Kasumi-1 (cell line): Measurements from ENCODE around the gene SUSD6.
A peak's percentile ranks its signal among the peaks of the same experiment; 100 is the strongest.

Source experiments
- DNase-seq, 2 experiments: peaks; one replicate each; lab custom pipeline; 2025; lab: John Stamatoyannopoulos, UW

SUSD6 gene

GRCh38 chr14:69611172-69612013, at the start of gene SUSD6:
Gene SUSD6 (plus strand): TSS chr14:69611596. CDS start chr14:69658593, 46,997 bp downstream.
- DNase-seq: peak; percentile 87 to 90

- DNase-seq: no peak
These were observed 49.5 kb upstream of the SUSD6 start for GRCh38 chr14:69561893-69562292.

DNA sequence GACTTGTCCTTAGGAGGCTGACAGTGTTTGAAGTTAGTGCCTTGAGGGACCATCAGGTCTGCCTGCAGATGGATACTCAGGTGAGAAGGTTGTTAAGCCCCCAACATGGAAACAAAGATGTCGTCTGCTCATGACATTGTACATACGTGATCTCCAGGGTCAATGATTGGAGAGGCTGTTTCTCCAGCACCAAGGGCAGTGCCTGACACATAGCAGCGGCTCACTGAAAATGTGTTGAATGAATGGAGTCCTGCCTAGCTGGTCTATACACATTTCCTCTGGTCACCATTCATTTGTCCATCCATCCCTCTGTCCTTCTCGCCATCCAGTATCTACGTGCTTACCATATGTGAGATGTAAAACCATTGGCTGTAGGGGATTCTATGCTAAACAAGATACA, 43.8 kb upstream of the SUSD6 start:
- no peak for DNase-seq

DNA sequence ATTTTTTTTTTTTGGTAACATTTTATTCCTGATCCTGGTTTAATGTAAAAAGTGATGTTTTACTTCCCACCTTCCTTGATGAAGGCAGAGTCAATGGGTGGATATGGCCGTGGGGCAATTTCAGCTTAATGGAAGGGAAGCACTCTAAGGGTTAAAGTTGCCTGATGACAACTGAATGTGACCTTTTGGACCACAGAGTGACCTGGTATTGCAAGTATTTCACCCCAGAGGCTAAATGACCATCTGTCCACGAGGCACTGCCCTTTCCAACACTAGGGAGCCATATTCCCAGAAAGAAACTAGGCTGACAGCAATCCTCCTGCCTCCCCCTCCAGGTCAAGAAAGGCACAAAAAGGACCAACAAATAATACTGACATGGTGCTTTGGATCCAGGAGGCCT, 41.5 kb upstream of the SUSD6 start:
- DNase-seq: no peak

DNA sequence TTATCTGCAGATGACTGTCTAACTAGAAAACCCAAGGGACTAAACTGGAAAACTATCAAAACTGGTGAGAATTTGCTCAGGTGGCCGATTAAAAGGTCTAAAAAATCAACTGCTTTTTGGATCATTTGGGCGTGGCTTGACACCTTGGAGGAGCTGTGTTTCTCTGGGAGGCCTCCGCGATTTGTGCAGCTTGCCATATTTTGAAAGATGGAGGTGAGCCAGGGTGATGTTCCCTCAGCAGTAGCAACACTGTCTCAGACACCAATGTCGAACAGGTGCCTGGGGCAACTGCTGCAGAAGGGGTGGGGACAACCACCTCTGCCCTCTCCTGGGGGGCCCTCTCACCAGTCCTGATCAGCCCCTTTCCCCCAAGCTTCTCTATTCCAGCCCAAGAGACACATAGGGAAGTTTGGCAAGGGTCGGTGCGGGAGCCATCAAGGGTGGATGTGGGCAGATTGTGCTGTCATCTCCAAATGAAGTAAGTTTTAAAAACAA, 40.5 kb upstream of the SUSD6 start:
- no peak for DNase-seq

DNA sequence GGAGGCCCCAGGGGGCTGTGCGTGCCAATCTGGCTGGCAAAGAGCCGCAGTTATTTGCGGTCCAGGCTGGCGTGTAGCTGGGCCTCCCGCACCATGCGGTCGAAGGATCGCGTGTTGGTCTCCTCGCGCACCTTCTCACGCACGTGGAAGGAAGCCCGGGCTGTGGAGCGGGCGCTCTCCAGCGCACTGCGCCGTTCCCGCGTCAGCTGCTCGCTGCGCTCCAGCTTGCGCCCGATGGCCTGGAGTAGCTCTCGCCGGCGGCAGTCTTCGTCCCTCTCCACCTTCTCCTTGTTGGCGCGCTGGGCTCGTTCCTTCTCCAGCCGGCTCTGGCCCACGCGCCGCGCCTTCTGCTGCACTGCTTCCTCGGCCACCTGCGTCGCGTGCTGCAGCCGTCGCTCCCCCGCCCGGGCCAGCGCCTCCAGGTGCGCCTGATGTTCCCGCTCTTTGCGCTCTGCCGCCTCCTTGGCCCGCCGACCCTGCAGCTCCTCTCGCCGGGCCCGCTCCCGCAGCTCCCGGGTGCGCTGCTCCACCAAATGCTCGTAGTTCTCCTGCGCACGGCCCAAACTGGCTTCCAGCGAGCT, 39.9 kb upstream of the SUSD6 start:
- DNase-seq: no peak

- DNase-seq: no peak
These were observed 39.2 kb upstream of the SUSD6 start for GRCh38 chr14:69572030-69572840.

DNA sequence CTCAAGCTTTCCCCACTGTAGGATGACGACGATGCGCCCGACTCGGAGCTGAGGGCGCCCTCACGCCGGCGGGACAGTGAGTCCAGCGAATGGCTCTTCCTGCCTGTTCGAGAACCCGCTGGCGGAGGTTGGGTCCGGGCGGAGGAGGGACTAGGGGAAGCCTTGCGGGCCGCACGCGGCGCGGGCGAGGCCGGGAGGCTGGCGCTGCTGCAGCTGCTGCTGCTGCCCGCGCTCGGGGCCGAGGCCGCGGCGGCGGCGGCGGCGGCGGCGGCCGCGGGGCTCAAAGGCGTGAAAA, 38.6 kb upstream of the SUSD6 start:
- no peak for DNase-seq

DNA sequence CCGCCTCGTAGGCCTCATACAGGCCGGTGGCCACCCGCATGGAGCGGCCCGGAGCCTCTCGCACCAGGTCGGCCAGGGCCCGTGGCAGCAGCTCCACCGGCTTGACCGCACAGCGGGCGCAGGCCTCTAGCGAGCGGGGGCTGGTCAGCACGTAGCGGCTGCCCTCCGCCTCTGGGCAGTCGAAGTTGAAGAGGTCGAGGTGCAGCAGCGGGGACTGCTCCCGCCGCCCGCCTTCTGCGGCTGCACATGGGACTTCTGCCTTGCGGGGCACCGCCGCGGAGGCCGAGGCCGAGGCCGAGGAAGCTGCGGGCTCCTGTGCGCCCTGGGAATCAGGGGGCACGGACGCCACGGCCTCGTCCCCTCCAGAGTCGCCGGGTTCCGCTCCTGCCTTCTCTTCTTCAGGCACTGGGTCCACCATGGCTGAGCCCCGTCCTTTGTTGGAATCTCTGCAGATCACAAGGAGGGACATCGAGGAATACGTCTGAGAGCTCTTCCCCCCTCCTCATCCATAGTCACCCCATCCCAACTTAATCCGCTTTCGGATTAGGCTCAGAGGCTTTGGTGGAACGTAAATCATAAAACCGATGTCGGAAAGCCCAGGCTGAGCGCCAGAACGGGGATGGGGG, 38.1 kb upstream of the SUSD6 start:
- DNase-seq: no peak

GRCh38 chr14:69573831-69574262, 37.5 kb upstream of the SUSD6 start:
- no peak for DNase-seq

DNA sequence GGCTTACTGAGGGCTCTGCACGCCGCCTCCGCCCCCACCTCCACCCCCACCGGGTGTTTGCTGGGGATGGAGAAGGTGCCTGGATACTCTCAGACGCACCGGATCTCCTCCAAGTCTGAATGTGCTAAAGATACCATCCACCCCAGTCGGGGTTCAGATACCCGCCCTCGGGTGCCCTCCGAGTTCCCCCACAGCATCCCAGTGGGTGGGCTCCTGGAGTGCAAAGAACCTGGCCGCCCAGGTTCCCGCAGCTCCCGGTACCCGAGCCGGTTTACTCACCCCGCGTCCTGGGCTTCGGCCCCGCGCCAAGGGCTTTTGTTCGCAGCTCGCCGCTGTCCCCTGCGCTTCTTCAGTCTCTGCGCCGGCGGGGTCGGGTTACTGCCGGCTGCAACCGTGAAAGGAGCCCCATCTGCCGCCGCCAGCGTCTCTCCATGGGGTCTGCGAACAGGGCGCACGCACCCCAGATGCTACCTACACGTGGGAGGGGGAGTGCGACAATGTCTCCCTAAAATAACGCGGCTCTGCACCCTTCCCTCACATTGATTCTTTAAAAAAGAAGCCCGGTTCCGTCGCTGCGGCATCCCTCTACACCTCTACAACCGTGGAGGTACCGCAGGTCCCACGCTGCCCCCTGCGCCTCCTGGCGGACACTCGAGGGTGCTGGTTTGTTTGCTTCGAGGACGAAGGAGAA, 37.0 kb upstream of the SUSD6 start, which contains the start of gene CCDC177:
TSS of gene CCDC177 (minus strand) at position 609 of the 691 bp plus-strand sequence. CDS start 1,249 bp downstream, outside the sequence.
- peak; percentile 31 to 47 for DNase-seq

DNA sequence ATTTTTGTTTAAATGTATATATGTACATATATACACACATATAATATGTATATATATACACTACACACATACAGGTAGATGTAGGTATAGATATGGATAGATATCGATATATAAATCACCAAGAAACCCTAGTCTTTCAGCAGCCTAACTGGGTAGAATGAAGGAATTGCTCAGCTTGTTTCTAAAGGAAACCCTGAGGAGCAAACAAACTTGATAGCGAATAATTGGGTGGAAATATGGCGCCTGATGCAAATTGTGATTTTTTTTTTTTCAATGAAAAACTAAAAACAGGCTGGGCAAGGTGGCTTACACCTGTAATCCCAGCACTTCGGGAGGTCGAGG, 36.5 kb upstream of the SUSD6 start:
- DNase-seq: no peak

- no peak for DNase-seq
These were observed 31.9 kb upstream of the SUSD6 start for GRCh38 chr14:69579476-69579875.

GRCh38 chr14:69580009-69580577, 31.3 kb upstream of the SUSD6 start:
- DNase-seq: peak; percentile 52 to 77

DNA sequence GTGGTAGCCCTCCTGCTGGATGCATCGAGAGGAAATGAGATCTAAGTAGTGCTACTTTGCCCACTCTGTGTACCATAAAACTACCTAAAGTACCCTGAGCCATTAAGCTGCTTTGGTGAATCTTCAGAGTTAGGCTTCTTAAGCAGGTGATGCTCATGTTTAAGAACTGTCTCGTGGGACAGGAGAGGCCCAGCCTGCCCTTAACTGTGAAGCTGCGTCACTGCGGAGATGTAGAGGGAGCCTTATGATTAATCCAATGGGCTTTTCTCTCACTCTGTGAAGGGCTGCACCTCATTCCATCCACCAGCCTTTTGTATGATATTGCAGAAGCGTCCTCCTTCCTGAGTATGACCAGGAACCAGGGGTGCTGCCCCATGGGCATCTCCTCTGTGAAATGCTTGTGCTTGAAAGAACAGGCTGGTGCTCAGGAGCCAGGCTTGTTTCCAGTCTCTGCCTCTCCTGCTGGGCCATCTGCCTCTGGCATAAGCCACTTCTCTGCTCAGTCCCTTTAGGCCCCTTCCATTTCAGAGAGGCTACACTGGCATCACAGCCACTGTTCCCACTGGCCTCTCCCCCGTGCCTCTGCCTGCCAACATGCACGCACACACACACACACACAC, 30.0 kb upstream of the SUSD6 start:
- DNase-seq: no peak

GRCh38 chr14:69582212-69582611, 29.2 kb upstream of the SUSD6 start:
- DNase-seq: no peak

GRCh38 chr14:69582829-69583228, 28.6 kb upstream of the SUSD6 start:
- DNase-seq: no peak

- DNase-seq: no peak
These were observed 27.0 kb upstream of the SUSD6 start for GRCh38 chr14:69584389-69584788.

GRCh38 chr14:69586404-69586803, 25.0 kb upstream of the SUSD6 start:
- DNase-seq: no peak

DNA sequence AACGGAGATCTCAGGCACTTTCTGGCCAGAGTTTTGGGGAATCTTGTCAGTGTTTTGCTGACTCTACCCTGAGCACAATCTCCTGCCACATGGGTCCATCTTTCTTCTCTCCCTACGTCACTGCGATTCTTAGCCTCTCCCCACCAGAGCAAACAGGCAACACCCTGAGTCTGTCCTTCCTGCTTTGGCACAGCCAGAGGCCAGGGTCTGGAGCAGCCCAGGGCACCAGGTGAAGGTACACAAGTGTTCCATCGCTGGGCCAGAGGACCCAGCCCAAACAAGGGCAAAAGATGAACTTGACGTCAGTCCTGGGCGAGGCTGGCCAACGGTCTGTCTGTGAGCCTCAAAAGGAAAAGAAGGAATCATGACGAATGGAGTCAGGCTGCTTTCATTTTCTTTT, 24.0 kb upstream of the SUSD6 start:
- no peak for DNase-seq

- DNase-seq: no peak
These were observed 20.1 kb upstream of the SUSD6 start for GRCh38 chr14:69591317-69591716.
